Myocyte (in vitro differentiated cells): Measurements from ENCODE around the gene P2RY11. TPM values are rescaled to one million over a fixed set of nuclear protein-coding genes. Genes with fewer than 3 reads are reported as not detected.

Experiments
- DNase-seq: peaks from one replicate; pipeline ENCODE4 v3.0.0-alpha.2; 2012; ENCODE audit warnings: low read depth
- polyA plus RNA-seq: library from polyadenylated mRNA; unstranded; fragments of >200 nt; gene quantifications from one replicate; pipeline ENCODE4 v1.2.1, GENCODE V29; 2012; ENCODE audit warnings: missing spikeins
- total RNA-seq: library from RNA; depleted of rRNA; stranded (reverse); fragments of >200 nt; gene quantifications from 2 replicates; pipeline ENCODE4 v1.2.3, GENCODE V29; 2014

P2RY11 gene
- total RNA-seq, result 3.1 and 4.0 TPM in 2 replicates
- 9.5 TPM for polyA plus RNA-seq

DNA sequence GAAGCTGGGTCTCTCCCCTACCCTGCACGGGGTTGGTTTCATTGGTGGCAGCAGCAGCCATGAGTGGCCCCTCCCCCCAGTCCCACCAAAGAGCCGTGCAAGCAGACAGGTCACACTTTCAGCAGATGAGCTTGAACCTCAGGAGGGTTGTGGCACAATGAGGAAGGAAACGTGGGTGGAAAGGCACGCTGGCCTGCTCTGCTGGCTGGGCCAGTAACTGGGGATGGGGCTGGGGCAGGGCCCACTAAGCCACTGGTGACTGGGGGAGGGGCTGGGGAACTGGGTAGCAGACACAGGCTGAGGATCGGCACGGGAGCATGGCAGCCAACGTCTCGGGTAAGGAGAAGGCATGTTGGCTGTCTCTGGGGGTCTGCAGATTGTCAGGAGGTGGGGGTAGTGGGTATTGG lies at the start of gene P2RY11:
Gene P2RY11, plus strand, starts transcription at position 289 of the 407 bp plus-strand sequence. Its CDS starts 29 bp downstream, at position 318.
- no peak for DNase-seq

DNA sequence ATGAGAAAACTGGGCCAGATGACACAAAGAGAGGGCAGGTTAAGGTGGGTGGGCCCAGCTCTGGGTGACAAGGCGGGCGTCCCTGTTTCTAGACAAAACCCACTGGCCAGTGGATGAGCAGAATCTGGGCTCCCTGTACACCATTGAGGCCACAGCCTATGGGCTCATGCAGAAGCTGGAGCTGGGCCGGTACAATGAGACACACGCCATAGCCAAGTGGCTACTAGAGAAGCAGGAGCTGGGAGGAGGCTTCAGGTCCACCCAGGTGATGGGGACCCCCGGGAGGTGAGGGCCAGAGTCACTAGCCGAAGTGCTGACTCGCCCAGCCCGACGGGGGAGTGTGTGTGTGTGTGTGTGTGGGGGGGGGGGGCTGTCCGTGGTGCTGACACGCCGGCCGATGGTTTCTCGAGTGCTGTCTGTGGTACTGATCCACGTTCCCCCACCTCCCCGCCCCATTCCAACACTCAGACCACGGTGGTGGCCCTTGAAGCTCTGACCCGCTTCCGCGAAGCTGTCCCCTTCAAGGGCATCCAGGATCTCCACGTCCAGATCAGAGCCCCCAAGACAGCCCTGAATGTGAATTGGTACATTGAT lies 49.7 kb upstream of the P2RY11 start:
- no peak for DNase-seq

DNA sequence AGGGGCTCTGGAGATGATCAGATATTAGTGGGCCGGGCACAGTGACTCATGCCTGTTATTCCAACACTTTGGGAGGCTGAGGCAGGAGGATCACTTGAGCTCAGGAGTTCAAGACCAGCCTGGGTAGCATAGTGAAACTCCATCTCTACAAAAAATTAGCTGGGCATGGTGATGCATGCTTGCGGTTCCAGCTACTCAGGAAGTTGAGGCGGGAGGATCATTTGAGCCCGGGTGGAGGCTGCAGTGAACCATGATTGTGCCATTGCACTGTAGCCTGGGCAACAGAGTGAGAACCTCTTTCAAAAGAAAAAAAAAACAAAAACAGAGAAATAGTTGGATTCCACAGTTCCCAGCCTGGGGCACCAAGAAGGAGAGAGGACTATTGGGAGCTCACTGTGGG lies 43.3 kb upstream of the P2RY11 start:
- no peak for DNase-seq

DNA sequence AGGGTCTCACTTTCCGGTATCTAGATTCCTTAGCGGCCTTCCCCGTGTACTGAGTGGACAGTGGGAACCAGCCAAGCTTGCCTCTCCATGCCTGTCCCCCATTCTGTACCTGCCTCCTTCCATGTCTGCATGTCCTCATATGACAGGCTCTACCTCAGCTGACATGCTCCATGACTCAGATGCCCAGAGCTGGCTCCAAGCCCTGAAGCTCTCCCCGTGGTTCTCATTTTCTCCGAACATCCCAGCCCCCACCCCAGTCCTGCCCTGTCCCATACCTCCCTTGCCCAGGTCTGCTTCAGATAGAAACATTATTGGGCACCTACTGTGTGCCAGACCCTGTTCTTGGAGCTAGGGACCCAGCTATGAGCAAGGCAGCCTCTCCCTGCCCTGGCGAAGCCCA lies 42.4 kb upstream of the P2RY11 start:
- peak; percentile 35 for DNase-seq

DNA sequence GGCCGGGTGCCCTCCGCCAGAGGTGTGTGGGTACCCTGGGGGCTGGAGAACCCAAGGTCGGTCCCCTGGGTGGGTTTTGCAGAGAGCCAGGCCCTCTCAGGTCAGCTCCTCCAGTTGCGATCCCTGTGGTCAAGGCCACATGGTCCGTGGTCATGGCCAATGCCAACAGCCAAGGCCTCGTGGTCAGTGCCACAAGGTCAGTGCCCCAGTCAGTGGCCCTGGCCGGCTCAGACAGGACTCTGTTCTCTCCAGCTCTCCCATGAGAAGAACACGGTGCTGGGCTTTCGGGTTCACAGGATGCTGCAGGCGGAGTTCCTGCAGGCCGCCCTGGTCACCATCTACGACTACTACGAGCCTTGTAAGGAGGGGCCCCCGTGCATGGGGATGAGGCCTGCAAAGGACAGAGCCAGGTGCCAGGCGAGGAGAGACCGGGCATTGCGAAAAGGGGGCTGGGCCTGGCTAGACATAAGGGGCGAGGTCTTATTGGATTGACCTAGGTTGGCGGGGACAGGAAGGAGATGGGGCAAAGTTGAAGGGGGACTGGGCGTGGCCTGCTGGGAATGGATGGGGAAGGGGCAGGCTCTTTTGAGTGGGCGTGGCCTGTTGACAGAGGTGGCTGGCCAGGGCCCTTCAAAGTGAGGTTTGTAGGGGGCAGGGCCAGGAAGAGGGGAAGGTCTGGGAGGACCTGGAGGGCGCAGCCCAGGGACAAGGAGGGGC lies 40.6 kb upstream of the P2RY11 start:
- peak; percentile 55 for DNase-seq

- peak; percentile 13 for DNase-seq
Measured at GRCh38 chr19:10074153-10074552, 37.3 kb upstream of the P2RY11 start.

DNA sequence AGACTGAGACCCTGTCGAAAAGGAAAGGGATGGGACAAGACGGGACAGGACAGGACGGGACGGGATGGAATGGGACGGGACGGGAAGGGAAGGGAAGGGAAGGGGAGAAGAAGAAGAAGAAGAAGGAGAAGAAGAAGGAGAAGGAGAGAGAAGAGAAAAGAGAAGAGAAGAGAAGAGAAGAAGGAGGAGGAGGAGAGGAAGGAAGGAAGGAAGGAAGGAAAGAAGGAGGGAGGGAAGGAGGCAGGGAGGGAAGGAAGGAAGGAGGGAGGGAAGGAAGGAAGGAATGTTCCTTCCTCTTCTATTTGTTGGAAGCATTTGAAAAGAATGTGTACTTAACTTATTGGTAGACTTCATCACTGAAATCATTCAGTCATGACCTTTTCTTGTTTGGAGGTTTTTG lies 35.0 kb upstream of the P2RY11 start:
- DNase-seq, result no peak

GRCh38 chr19:10078329-10078728 lies 33.2 kb upstream of the P2RY11 start:
- no peak for DNase-seq

DNA sequence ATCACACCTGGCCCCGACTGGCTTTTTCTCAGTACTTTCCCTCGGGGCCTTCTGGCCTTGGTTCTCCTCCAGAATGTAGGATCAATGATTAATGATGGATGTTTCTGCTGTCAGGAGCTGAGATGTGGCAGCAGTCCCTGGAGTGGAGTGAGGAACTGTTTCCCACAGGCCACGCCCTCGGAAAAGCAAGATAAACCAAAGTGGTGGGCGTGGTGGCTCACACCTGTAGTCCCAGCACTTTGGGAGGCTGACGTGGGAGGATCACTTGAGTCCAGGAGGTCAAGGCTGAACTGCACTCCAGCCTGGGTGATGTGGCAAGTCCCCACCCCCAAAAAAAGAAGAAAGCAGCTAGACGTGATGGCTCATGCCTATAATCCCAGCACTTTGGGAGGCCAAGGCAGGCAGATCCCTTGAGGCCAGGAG lies 32.5 kb upstream of the P2RY11 start:
- no peak for DNase-seq

DNA sequence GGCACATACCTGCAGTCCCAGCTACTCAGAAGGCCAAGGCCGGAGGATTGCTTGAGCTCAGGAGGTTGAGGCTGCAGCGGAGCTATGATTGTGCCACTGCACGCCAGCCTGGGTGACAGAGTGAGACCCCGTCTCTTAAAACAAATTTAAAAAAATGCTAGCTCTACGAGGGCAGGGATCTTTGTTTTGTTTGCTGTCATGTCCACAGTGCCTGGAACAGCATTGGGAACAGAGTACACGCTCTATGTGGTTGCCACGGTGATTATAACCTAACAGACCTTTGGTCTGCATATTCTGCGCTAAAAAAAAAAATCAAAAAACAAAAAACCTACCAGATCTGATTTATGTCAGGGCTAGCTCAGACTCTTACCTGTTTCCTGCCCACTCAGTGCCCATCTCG lies 27.6 kb upstream of the P2RY11 start:
- no peak for DNase-seq

DNA sequence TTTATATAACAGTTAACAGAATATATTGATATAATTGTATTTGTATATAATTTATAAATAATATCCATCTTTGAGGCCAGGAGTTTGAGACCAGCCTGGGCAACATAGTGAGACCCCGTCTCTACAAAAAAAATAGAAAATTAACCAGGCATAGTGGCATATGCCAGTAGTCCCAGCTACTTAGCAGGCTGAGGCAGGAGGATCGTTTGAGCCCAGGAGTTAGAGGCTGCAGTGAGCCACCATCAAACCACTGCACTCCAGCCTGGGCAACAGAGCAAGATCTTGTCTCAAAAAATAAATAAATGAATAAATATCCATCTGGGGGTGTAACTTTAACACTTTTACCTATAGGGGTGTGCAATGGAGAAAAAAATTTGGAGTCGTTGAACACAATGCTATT lies 26.7 kb upstream of the P2RY11 start:
- DNase-seq, result no peak

DNA sequence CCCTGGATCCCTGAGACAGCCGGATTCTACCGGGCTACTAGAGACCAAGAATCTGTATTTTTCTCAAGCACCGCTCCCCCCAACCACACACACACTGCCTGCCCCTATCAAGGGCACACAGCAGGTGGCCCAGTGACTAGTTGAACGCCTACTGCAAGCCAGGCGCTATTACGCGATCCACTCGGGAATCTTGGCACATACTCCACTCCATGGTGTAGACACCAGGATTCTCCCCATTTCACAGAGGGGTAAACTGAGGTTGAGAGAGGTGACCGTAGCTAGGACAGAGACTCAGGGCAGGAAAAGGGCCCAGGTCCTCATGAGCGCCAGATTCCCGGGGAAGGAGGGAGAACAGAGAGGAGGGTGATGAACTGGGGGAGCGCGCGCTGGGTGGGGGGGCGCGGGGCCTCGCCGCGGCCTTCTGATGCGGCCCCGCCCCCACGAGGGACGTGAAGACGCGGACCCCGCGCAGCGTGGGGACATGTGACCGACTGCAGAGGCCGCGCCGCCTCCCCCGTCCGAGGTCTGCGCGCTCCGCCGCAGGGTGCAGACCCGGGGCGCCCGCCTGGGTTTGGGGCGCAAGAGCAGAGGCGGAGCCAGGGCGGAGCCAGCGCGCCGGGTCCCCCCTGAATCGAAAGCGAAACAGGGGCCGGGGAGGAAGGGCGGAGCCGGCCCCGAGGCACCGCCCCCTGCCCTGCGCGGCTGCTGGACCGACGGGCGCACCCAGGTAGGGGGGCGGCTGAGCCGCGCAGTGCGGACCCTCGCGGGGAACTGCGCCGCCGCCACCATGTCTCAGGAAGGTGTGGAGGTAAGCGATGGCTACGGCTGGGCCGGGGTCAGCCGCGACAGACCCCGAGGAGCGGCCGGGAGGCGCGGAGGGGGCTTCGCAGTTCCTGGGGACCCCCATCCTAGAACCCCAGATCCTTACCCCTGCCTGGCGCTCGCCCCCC lies 25.6 kb upstream of the P2RY11 start, which contains the start of gene SHFL:
Gene SHFL, plus strand, starts transcription at position 677 of the 950 bp plus-strand sequence. Its CDS starts 111 bp downstream, at position 788.
- peak; percentile 62 for DNase-seq

- no peak for DNase-seq
Measured at GRCh38 chr19:10086591-10087192, 24.8 kb upstream of the P2RY11 start.

GRCh38 chr19:10087296-10088061 lies 24.0 kb upstream of the P2RY11 start:
- DNase-seq, result no peak

DNA sequence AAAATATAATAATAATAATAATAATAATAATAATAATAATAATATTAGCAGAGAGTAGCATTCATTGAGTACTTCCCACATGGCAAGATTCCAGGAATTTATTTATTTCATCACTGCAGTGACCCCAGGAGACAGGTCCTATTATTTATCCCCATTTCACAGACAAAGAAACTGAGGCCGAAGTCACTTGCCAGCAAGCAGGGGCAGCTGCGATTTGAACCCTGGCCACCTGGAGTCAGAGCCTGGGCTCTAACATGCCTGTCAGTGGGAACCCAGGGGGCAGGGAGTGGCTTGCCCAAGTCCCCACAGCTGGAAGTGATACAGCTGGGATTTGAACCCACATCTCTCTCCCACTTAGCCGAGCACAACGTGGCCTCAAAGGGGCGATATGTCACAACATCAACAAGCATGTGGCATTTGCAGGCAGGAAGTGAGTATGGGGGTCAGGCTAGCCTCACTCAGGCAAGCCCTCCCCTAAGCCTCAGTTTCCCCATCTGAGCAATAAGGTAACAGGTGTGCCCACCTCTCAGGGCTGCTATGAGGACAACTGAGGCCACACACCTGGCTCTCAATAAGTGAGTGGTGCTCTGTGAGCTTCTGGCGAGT lies 22.4 kb upstream of the P2RY11 start:
- DNase-seq, result no peak

- no peak for DNase-seq
Measured at GRCh38 chr19:10089801-10090375, 21.6 kb upstream of the P2RY11 start.

DNA sequence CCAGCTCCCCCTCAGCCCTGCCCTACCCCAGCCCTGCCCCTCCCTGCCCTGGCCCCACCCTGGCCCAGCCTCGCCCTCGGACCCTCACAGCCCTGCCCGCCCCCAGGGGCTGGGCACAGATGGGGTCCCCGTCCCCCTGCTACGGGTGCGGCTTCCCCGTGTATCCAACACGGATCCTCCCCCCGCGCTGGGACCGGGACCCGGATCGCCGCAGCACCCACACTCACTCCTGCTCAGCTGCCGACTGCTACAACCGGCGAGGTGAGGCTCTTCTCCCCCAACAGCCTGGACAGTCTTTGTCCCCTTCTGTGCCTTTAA lies 20.2 kb upstream of the P2RY11 start:
- DNase-seq, result no peak

DNA sequence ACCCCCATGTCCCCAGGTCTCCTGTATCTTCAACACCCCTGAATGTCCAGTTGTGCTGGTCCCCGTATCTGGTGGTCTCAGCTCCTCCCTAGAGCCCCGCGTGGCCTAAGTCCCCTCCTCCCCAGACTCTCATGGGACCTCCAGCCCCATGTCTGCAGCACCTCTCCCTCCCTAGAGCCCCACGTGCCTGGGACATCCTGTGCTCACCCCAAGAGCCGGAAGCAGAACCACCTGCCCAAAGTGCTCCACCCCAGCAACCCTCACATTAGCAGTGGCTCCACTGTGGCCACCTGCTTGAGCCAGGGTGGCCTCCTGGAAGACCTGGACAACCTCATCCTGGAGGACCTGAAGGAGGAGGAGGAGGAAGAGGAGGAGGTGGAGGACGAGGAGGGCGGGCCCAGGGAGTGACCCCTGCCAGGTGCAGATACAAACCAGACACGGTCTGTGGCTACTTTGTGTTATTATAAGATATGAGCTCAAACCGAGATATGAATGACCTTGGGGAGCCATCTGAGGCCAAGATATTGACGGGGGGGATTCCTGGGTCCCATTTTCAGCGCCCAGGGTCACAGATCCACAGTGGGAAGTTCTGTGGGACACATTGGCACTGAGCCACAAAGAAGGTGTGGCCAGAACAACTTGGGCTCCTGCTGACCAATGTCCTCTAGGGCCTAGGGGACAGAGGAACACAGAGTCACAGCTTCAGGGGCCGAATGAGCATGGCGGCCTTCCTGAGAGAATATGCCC lies 19.4 kb upstream of the P2RY11 start:
- no peak for DNase-seq

DNA sequence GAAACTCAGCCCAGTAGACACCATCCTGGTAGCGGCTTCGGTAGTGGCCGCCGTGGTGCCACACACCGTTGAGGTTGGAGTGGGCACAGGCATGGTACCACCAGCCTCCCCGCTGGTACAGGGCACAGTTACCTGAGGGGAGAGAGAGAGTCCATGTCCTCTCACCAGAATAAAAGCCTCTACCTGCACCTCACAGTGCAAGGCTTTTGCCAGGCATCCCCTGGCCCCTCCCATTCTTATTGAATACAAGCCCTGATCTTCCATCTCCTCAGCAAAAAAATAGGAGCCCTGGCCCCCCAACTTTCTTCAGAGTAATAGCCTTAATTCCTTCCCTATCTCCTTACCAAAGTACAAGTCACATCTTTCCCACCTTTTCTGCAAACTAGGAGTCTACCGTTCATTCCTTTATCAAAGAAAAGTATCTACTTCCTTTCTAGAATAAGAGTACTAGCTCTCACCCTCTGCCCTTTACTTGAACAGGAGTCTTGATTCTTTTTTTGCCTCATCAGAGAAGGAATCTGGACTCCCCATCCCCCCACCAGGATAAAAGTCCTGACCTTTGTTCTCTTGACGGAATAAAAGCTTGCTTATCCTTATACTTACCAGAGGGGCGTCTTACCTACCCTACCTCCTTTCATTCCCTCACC lies 18.7 kb upstream of the P2RY11 start:
- no peak for DNase-seq
